Hematopoietic multipotent progenitor cell treated with erythropoietin and hydrocortisone succinate and interleukin-3 and kit ligand, for 17 days (in vitro differentiated cells): Measurements from ENCODE around the gene CUTA.
"Not testable (repeated sequence)": the region's sequence is repeated elsewhere in the genome, so short reads cannot be mapped to it uniquely, and the experiment has no call there.

Experiments
- DNase-seq: peaks from one replicate; pipeline ENCODE4 v3.0.0-alpha.2; 2015; ENCODE audit warnings: low spot score

Gene CUTA

DNA sequence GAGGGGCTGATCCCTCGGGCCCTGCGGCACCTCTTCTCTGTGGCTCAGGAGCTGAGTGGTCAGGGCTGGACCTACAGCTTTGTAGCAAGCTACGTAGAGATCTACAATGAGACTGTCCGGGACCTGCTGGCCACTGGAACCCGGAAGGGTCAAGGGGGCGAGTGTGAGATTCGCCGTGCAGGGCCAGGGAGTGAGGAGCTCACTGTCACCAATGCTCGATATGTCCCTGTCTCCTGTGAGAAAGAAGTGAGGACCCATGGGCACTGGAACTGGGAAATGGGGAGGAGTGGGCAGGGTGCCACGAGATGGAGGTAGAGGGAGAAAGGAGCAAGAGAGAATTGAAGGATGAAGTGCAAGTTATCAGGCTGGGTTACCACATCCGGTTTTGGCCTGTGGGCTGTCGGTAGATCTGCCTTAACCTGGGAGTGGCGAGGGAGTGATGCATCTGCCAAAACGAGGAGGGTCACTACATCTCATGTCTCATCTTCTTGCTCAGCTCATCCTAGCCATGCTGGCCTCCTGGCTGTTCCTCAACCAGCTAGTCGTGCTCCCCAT lies 12.4 kb downstream of the CUTA start:
- DNase-seq = no peak

DNA sequence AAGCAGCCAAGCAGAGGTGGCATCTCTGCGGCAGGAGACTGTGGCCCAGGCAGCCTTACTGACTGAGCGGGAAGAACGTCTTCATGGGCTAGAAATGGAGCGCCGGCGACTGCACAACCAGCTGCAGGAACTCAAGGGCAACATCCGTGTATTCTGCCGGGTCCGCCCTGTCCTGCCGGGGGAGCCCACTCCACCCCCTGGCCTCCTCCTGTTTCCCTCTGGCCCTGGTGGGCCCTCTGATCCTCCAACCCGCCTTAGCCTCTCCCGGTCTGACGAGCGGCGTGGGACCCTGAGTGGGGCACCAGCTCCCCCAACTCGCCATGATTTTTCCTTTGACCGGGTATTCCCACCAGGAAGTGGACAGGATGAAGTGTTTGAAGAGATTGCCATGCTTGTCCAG lies 13.0 kb downstream of the CUTA start:
- DNase-seq = no peak

DNA sequence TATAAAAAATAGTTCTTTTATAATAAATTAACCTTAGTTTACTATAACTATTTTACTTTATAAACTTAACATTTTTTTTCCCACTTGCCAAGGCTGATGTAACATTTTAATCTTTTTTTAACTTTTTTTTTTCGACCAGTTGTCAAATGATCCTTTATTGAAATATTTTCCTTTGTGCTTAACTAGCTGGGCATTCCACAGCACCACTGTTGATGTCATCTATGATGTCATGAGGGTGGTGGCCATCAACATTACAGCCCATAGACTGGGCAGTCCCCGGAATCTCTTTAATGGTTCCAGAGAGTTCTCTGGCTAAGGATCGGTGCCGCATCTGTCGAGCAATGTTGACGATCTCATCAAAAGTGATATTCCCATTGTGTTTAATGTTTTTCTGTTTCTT lies 18.0 kb downstream of the CUTA start:
- DNase-seq = not testable (repeated sequence)

DNA sequence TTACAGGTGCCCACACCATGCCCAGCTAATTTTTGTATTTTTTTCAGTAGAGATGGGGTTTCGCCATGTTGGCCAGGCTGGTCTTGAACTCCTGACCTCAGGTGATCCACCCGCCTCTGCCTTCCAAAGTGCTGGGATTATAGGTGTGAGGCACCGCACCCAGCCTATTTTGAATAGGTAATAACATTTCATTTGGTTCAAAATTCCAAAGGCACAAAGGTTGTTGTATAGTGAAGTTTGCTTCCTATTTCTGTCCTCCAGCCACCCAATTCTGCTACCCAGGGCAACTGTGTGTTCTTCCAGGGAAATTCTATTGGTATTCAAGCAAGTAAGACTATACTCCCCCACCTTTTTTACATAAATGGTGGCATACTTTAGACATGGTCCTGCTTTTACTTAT lies 19.3 kb downstream of the CUTA start:
- not testable (repeated sequence) for DNase-seq

DNA sequence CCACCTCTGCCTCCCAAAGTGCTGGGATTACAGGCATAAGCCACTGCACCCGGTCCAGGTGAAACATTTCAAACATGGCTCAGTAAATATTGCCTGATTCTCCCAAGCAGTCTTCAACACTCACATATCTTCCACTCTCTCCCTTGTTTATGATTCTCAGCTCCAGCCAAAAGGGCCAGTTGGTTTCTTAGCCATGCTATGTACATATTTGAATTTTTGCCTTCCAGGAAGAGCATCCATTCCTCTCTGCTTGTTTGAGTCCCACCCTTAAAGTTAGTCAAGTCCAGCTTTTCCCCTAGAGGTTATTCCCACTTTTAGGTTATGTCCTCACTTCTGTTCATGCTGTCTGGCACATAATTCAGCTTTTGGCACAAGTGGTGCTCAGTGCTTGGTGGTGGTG lies 20.4 kb downstream of the CUTA start:
- no peak for DNase-seq

DNA sequence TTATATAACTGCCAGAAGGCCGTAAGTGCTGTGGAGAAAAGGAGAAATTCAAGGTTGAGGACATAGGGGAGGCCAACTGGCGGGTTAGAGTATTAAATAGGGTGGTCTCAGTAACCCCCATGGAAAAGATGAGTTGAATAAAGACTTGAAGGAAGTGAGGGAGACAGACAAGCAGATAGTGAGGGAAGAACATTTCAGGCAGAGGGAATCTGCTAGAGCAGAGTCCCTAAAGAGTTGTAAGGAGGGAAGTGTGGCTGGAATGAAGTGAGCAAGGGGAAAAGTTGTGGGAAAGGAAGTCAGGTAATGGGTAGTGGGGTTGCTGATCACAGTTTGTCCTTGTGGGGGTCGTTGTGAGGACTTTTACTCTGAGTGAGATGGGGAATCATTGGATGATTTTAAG lies 24.9 kb downstream of the CUTA start:
- DNase-seq = no peak

DNA sequence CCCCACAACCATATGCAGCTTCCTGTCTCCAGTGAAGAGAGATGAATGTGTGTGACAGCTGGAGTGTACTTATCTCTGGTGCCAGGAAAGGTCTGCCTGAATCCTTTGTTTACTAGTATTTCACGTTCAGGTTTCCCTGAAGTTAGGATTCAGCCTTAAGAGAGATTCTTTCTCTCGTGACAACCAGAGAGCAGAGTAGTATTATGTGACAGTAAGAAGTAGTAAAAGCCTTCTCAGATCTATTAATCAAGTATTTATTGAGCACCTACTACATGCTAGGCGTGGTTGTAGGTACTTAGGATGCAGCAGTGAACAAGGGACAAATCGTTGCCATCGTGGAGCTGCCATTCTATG lies 25.3 kb downstream of the CUTA start:
- DNase-seq = no peak

DNA sequence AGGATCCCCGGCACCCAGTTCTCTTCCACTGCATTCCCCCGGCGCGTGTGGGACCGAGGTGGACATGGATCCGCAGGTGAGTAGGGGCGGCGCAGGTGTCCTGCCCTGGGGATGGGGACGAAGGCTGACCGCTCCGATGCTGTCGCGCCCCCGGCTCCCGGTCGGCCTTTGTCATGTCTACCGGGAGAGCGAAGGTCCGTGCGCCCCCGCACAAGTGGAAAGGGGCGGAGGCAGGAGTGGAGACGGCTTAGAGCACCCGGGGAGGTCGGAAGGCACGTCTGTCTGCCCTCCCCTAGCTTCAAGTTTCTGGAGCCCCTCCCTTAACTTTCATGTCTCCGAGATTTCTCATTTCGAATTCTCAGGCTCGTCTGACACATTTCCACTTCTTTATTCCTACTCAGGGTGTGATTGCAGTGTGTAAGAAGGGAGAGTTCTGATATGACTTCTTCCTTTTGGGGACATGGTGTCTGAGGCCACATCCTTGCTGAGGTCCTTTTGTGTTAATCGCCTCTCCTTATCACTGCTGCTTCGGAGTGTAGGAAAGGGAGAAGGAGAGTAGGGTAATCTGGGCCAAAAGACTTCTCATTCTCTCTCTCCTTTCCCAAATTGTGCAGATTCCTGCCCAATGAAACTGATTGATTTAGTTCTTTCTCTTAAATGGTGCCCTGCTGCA lies 25.8 kb downstream of the CUTA start:
- peak; percentile 26 for DNase-seq

DNA sequence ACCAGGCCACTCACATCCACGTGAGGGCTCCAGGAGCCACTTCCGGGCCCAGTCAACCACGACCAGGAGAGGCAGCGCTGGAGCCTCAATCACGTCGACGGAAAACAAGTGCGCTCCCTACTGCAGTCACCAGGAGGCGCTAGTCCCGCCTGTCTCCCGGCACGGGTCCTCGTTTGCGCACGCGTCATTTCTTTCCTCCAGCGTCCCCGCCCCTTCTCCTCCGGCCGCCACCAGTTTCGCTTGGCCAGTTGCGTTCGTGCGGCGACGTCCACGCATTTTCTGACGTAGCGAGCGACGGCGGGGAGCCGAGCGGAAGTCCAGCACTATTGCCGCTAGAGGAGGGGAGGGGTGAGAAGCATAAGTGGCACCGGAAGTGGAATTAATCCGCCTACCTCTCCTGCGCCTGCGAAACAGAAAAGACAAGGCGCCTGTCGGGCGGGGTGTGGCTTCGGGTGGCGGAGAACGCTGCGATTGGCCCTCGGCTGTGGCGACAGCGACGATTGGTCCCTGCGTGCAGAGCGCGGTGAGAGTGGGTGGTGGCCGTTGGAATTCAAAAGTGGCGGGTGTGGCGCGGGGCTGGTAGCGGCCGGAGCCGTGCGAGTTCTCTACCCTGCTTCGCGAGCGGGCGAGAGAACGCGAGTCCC lies 26.5 kb downstream of the CUTA start, which contains the start of gene KIFC1:
KIFC1 (plus strand) TSS at position 546 of the 644 bp plus-strand sequence. CDS start 163 bp downstream, outside the sequence.
- peak; percentile 99 for DNase-seq

DNA sequence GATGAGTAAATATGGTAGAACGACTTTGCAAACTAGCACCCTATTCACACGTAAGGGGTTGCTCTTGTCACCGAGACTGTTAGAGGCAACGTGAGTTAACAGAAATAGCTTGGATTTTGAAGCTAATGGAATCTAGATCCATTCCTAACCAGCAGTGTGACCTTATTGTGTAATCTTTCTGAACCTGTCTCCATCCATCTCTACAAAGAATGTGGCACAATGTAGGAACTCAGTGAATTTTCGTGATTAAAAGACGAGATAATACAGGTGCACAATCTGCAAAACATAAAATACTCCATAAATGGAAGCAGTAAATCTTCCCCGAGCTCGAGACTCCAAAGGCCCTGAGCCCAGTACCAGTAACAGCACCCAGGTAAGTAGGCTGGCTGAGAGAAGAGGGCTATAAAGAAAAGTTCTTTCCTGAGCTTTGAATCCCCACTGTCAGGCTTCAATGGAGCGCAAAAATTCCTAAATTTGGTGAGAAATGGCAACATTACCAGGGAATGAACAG lies 27.1 kb downstream of the CUTA start:
- no peak for DNase-seq

DNA sequence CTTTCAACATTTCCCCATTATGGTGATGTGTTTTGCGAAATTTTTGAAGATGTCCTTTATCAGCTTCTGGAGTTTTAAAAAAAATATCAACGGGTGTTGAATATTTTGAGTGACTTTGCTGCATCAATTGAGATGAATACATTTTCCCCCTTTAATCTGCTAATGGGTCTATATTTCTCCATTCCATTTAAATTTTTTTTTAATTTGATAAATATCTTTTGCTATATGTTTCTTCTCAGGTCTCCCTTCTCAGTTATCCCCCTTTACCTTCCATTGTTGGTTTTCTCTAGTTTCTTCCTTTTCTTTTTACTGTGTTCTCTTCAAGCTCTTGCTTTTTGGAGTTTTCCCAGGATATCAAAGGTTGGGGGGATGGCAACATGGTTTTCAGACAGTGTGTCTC lies 27.7 kb downstream of the CUTA start:
- no peak for DNase-seq

DNA sequence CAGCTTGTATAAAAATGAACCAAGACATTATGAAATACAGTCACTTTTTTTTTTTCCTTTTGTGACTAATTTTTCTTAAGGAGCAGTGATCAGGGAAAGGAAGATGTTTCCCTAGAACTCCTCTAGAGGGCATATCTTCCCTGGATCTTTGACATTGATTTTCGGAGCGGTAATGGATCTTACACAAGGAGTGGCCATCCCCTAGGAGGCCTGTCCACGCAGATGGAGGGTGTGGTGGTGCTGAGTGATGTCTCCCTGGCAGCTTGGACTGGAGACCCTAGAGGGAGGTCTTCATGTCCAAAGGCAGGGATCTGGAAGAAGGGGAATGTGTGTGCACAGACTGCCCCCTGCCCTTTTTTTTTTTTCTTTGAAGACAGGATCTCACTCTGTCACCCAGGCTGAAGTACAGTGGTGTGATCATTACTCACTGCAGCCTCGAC lies 33.3 kb downstream of the CUTA start:
- no peak for DNase-seq

DNA sequence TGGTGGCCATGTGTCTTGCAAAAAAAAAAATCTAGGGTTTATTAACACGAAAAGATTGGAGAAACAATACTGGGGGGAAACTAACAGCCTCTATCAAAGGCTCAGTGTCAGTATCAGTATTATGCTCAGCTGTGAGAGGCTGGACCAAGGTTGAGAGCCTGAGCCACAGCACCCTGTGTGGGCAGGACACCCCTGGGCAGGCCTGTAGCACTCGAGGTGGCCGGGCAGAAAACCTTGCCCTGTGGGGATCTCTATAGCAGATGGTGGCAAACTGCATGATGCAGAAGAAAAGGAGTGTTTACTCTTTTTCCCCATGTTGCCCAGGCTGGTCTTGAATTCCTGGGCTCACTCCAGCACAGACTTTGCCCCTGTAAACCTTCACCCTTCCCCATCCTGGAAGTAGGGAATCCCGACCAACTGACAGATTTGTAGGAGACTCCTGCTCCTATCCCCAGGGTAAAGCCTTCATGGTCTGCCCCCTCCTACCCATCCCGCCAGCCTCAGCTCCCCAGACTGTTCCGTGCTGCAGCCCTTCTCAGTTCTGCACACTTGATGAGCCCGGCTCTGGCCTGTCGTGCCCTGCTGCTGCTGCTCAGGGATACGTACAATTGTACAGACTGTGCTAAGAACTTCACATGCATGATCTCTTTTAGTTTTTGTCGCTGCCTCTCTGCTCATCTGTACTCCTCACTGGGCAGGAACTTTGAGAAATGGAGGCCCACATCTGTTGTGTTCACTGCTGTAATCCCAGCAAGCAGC lies 34.3 kb downstream of the CUTA start:
- no peak for DNase-seq

DNA sequence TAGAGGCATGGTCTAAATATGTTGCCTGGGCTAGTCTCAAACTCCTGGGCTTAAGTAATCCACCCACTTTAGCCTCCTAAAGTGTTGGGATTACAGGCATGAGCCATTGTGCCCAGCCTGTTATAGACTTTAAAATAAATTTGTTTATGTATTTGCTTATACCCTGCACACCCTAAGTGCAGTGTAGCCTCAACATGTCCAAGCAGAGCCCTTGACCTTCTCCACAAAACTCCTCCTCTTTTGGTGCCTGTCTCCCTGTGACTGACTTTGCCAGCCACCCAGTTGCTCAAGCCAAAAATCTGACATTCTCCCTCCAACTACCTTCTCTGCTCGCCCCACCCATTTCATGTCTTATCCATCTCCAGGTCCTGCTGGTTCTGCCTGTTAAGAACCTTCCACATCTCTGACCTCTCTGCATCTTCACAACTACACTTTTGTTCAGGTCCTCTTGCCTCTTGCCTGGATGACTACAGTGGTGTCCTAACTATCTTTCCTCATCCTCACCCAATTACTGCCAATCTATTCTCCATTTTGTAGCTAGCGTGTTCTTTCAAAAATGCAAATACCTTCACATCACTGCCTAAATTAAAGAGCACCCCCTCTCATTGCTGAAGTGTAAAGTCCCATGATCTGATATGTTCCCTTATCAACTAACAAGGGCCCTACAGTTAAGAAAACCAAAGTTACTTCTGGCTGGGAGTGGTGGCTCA lies 37.5 kb downstream of the CUTA start:
- no peak for DNase-seq

DNA sequence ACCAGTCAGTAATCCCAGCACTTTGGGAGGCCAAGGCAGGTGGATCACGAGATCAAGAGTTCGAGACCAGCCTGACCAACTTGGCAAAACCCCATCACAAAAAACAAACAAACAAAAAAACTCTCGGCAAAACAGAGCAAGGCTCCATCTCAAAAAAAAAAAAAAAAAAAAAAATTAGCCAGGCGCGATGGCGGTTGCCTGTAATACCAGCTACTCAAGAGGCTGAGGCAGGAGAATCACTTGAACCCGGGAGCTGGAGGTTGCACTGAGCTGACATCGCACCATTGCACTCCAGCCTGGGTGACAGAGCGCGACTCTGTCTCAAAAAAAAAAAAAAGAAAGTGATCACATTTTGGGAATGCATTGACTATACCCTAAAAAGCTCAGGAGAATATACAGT lies 38.7 kb downstream of the CUTA start:
- not testable (repeated sequence) for DNase-seq

DNA sequence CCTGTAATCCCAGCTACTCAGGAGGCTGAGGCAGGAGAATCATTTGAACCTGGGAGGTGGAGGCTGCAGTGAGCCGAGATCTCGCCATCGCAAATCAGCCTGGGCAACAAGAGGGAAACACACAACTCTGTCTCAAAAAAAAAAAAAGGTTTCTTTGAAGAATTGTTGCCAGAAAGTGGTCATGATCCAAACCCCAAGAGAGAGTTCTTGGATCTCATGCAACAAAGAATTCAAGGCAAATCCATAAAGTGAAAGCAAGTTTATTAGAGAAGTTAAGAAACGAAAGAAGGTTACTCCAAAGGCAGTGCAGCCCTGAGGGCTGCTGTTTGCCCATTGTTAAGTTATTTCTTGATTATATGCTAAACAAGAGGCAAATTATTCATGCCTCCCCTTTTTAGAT lies 40.7 kb downstream of the CUTA start:
- DNase-seq = no peak

DNA sequence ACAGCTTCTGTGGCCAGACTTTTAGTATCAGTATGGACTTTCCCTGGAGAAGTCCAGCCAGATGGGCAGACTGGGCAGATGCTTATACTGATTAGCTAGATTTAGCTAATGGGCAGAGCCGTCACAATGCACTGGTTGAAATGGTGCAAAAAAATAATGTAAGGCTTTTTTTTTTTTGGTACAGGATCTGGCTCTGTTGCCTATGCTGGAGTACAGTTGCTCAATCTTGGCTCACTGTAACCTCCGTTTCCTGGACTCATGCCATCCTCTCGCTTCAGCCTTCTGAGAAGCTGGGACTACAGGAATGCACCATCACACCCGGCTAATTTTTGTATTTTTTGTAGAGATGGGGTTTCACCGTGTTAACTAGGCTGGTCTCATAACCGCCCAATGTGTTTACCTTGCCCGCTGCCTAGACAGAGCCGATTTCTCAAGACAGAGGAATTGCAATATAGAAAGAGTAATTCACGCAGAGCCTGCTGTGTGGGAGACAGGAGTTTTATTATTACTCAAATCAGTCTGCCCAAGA lies 42.7 kb downstream of the CUTA start:
- no peak for DNase-seq

DNA sequence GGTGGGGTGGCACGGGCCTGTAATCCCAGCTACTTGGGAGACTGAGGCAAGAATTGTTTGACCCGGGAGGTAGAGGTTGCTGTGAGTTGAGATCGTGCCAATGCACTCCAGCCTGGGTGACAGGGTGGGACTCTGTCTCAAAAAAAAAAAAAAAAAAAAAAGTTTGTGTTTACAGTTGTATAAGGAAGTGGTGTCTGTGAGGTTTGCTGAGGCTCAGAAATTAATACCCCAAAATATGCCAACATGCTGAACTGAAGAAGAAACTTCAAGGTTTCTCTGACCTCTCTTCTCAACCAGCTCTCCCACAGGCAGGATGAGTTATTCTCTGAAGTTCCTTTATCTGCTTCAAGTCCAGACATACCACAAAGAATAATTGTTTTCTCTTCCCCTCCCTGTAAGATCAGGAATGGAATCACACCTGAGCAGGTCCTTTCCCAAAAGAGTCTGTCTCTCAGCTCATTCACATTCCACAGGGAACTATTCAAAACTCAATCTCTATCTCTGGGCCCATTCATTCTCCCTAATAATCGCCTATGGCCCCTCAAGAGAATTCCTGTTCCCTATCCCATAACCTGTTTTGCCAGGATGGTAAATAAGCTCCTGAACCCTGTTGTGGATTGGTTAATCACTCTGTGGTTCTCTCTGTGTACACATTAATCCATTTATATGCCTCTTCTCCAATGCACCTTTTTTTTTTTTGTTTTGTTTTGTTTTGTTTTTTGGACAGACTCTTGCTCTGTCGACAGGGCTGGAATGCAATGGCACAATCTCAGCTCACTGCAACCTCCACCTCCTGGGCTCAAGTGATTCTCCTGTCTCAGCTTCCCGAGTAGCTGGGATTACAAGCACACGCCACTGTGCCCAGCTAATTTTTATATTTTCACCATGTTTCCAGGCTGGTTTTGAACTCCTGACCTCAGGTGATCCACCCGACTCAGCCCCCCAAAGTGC lies 43.7 kb downstream of the CUTA start:
- no peak for DNase-seq

DNA sequence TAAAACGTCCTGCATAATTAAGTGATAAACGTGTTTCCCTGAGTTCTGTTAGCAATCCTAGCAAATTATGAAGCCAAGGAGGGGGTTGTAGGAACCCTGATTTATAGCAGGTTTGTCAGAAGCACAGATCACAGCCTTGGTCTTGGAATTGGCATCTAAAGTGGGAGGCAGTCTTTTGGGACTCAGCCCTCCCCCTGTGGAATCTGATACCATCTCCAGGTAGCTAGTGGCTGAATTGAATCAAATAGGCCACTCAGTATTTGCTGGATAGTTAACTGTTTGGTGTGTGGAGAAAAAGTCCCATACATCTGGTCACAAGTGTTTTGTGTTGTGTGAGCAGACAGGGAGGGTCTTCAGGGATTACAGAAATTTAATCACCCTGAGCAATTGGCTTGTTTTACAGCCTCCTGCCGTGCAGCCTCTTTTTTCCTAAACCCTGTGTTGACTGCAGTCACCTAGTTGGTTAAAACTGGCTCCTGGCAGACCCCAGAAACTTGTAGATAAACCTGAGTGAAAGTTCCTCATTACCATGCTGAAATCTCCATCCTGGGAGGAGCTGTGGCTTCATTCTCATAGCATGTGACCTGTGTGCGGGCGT lies 45.3 kb downstream of the CUTA start:
- DNase-seq = no peak

DNA sequence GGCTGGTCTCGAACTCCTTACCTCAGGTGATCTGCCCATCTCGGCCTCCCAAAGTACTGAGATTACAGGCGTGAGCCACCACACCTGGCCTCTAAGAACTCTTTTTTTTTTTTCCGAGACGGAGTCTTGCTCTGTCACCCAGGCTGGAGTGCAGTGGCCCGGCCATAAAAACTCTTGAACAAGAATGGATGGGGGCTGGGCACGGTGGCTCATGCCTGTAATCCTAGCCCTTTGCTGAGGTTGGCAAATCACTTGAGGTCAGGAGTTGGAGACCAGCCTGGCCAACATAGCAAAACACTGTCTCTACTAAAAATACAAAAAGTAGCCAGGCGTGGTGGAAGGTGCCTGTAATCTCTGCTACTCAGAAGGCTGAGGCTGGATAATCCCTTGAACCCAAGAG lies 46.0 kb downstream of the CUTA start:
- DNase-seq = not testable (repeated sequence)
